ENCODE results near the gene UNG. TPM values are rescaled to one million over a fixed set of nuclear protein-coding genes. Genes with fewer than 3 reads are reported as not detected.

Gene UNG
- total and polyA plus RNA-seq, 2 of the 4 experiments (the other 2 are of a cell fraction) = 13.3 to 16.0 TPM

GRCh38 chr12:109082751-109083150, 14.6 kb upstream of the UNG start:
- no peak overlapping the region for H3K9ac ChIP-seq (ENCODE audit: low read depth, low read length)
- dilution Hi-C loops (cut with HindIII; ENCODE audit: low sequenced_read_pairs, unreplicated experiment) = no loop called here
- ChIA-PET POLR2A (ENCODE audit: unreplicated experiment) (no interaction called here), CTCF (no interaction called here)
- H3K27me3 ChIP-seq (ENCODE audit: control insufficient read depth, insufficient read depth, low read length) = no peaks in the 10 kb centered on the region
- no peaks in the 10 kb centered on the region for H4K20me1 ChIP-seq (ENCODE audit: insufficient read depth, low read length)
- DNase-seq (no peak), ATAC-seq (ENCODE audit: low read depth) (no peak)
- in situ Hi-C loops (cut with MboI; ENCODE audit: low sequenced_read_pairs) = loop anchor here (25.0 kb wide), 1 partner anchor 445 kb away; the partner anchor contains the start of gene SELPLG
- no peak overlapping the region for H2BK15ac ChIP-seq (ENCODE audit: low read depth, low read length)
- H4K5ac ChIP-seq (ENCODE audit: low read depth, low read length) = no peak overlapping the region
- no peaks in the 10 kb centered on the region for H3K9me1 ChIP-seq (ENCODE audit: insufficient read depth, low read length)
- no peak overlapping the region for H3K4me3 ChIP-seq (ENCODE audit: insufficient read depth, low read depth, low read length)
- H2AK5ac ChIP-seq (ENCODE audit: low read depth, low read length) = no peak overlapping the region
- peaks cover 35% of the 10 kb centered on the region for H3K36me3 ChIP-seq (ENCODE audit: control insufficient read depth, insufficient read depth, low read length)
- no peak for TF ChIP-seq MAZ (IDR thresholded peaks at IDR 0.05; ENCODE audit: borderline replicate concordance, low read depth, low read length)
- no peak for TF ChIP-seq RAD21 (IDR thresholded peaks at IDR 0.05; ENCODE audit: low read length)
- no peak for TF ChIP-seq BHLHE40 (IDR thresholded peaks at IDR 0.05; ENCODE audit: low read depth, low read length)
- TF ChIP-seq NFE2L2 (IDR thresholded peaks at IDR 0.05; ENCODE audit: low read depth, low read length) = no peak
- no peak for TF ChIP-seq RFX5 (IDR thresholded peaks at IDR 0.05; ENCODE audit: low read depth, low read length)
- H2BK120ac ChIP-seq (ENCODE audit: low read depth, low read length) = no peak overlapping the region
- H2BK5ac ChIP-seq (ENCODE audit: low read depth, low read length, poor library complexity, severe bottlenecking) = no peak overlapping the region
- no peak overlapping the region for H3K27ac ChIP-seq (ENCODE audit: insufficient read depth, low read length)
- no peak overlapping the region for H3K4me2 ChIP-seq (ENCODE audit: low read depth, low read length)
- intact Hi-C loops (cut with micrococcal nuclease) = no loop called here
- no TSS peak for BruUV-seq (replicated peaks)
- H3K4me1 ChIP-seq (ENCODE audit: control insufficient read depth, insufficient read depth, low read length) = no peaks in the 10 kb centered on the region
- H3K79me1 ChIP-seq (ENCODE audit: low read depth in 1 of 2, low read length in 2 of 2) = no peaks in the 10 kb centered on the region
- H2AFZ ChIP-seq (replicated peaks; ENCODE audit: low read length, poor library complexity) = no peak overlapping the region
- no peak overlapping the region for H2AK9ac ChIP-seq (replicated peaks; ENCODE audit: low read depth, low read length, poor library complexity)
- H3K18ac ChIP-seq (ENCODE audit: low read depth, low read length) = no peak overlapping the region
- H3K14ac ChIP-seq (replicated peaks; ENCODE audit: low read depth, low read length) = no peak overlapping the region
- H4K8ac ChIP-seq (ENCODE audit: low read depth in 2 of 2, low read length in 2 of 2) = no peak overlapping the region
- H3K9me3 ChIP-seq (ENCODE audit: control insufficient read depth, insufficient read depth, low read length) = no peaks in the 10 kb centered on the region
- no peak overlapping the region for H3K56ac ChIP-seq (ENCODE audit: extremely low read depth, insufficient read depth, low read length)
- no peak overlapping the region for H2BK20ac ChIP-seq (ENCODE audit: low read depth, low read length)
- no peak overlapping the region for H4K91ac ChIP-seq (ENCODE audit: insufficient read depth, low read depth, low read length)
- H3K4ac ChIP-seq (ENCODE audit: low read depth, low read length) = no peak overlapping the region
- no peak overlapping the region for H3K23ac ChIP-seq (ENCODE audit: low read depth, low read length)
- WGBS, 2 experiments (ENCODE audit: extremely low coverage in 2 of 2, insufficient read length in 1 of 2) = 95% methylated on average over 11 of the region's 14 CpGs; no CpG with 5 or more reads in 1 of the 2 experiments
